K562 (cell line): ENCODE results near the gene RPL19. TPM values are rescaled to one million over a fixed set of nuclear protein-coding genes. Genes with fewer than 3 reads are reported as not detected.

Source experiments
- ATAC-seq: fragments of 200-7000 bp; cut with Tn5 transposase; 3 replicates; pipeline ENCODE4 v1.9.1; 2020; ENCODE audit warnings: moderate library complexity
- BruUV-seq: library from RNA; stranded (reverse); fragments of 400-500 nt; replicated peaks from 2 replicates; lab custom pipeline; 2021; lab: Mats Ljungman, UMichigan
- CTCF ChIA-PET: fragments of 300-600 bp; formaldehyde crosslinking; extraction: SDS; loops from one replicate; lab custom pipeline; 2021; ENCODE audit warnings: low intra/inter-chr PET ratio; lab: Yijun Ruan, JAX
- POLR2A ChIA-PET: fragments of 300-600, 350-650 bp; sonication (Branson Sonifier 250); formaldehyde crosslinking; extraction: SDS; loops from one replicate; lab custom pipeline; 2021; ENCODE audit warnings: antibody characterized with exemption, inconsistent platforms; lab: Yijun Ruan, JAX
- DNase-seq, 4 experiments: peaks; one replicate each; pipeline versions ENCODE4 v3.0.0 to v3.0.0-alpha.2; 2011 to 2018; ENCODE audit warnings: low spot score in 3 of 4, mixed read lengths in 3 of 4; ENCODE audit errors: extremely low read depth in 1 of 4
- FAIRE-seq: peaks from 2 replicates; lab custom pipeline; 2011; peaks lifted over from hg19 to GRCh38; lab: Jason Lieb, UNC
- H2AFZ ChIP-seq: 2 replicates; pipeline ENCODE4 v1.6.0; 2011; ENCODE audit warnings: low read depth, low read length, control low read depth, inconsistent platforms
- H3K27ac ChIP-seq: fragments of 200-600 bp; 3 replicates; pipeline ENCODE4 v1.8.0; 2011; ENCODE audit warnings: low read depth, mild to moderate bottlenecking, control low read depth, inconsistent platforms, low read length, moderate library complexity, mixed read lengths; ENCODE audit errors: extremely low read depth
- H3K27me3 ChIP-seq, 2 experiments: fragments of 300-600 bp in 1 of 2; 2 replicates in 1 of 2; 3 replicates in 1 of 2; pipeline versions ENCODE4 v1.6.0 to v1.8.0; 2011; ENCODE audit warnings: inconsistent platforms in 2 of 2, low read length in 2 of 2, mild to moderate bottlenecking in 1 of 2, mixed read lengths in 1 of 2, moderate library complexity in 1 of 2; ENCODE audit not compliant: control insufficient read depth in 2 of 2, insufficient read depth in 2 of 2
- H3K36me3 ChIP-seq: fragments of 300-600 bp; 3 replicates; pipeline ENCODE4 v1.8.0; 2011; ENCODE audit warnings: mild to moderate bottlenecking, low read length, inconsistent platforms; ENCODE audit not compliant: control insufficient read depth, insufficient read depth
- H3K4me1 ChIP-seq, 2 experiments: fragments of 200-600 bp in 1 of 2; replicated peaks in 1 of 2; 2 replicates in 1 of 2; 3 replicates in 1 of 2; pipeline versions ENCODE4 v1.5.1 to v1.8.0; 2011; ENCODE audit warnings: inconsistent platforms in 2 of 2, low read length in 2 of 2, mild to moderate bottlenecking in 1 of 2, mixed read lengths in 1 of 2, moderate library complexity in 1 of 2; ENCODE audit not compliant: control insufficient read depth in 2 of 2, insufficient read depth in 2 of 2
- H3K4me2 ChIP-seq: 2 replicates; pipeline ENCODE4 v1.6.1; 2011; ENCODE audit warnings: low read length, control low read depth, inconsistent platforms, mixed read lengths; ENCODE audit not compliant: insufficient read depth
- H3K4me3 ChIP-seq: fragments of 200-600 bp; sonication (generic), shearing (Covaris generic); 2 replicates; pipeline ENCODE4 v1.5.1; 2016; ENCODE audit warnings: control low read depth, inconsistent platforms
- H3K79me2 ChIP-seq: fragments of 200-600 bp; 3 replicates; pipeline ENCODE4 v1.8.0; 2011; ENCODE audit warnings: low read length, inconsistent platforms; ENCODE audit not compliant: control insufficient read depth, insufficient read depth
- H3K9ac ChIP-seq, 2 experiments: 2 replicates each; pipeline versions ENCODE4 v1.6.0 to v1.6.1; 2011; ENCODE audit warnings: low read depth in 2 of 2, low read length in 2 of 2, control low read depth in 1 of 2, inconsistent platforms in 1 of 2, mild to moderate bottlenecking in 1 of 2, mixed read lengths in 1 of 2; ENCODE audit not compliant: insufficient read depth in 1 of 2
- H3K9me1 ChIP-seq: one replicate; pipeline ENCODE4 v1.6.0; 2011; ENCODE audit warnings: inconsistent platforms, mild to moderate bottlenecking, low read length, moderate library complexity; ENCODE audit not compliant: control insufficient read depth, insufficient read depth
- H3K9me3 ChIP-seq: replicated peaks from 2 replicates; pipeline ENCODE4 v1.5.1; 2011; ENCODE audit warnings: low read depth, low read length, inconsistent platforms; ENCODE audit not compliant: control insufficient read depth, insufficient read depth
- H4K20me1 ChIP-seq: replicated peaks from 2 replicates; pipeline ENCODE4 v1.6.1; 2011; ENCODE audit warnings: low read length, inconsistent platforms, mixed read lengths; ENCODE audit not compliant: control insufficient read depth, insufficient read depth
- CSDE1 ChIP-seq, 2 experiments: fragments of 450-650 bp; IDR thresholded peaks; 2 replicates each; pipeline ENCODE4 v1.6.1; 2016; ENCODE audit warnings: mild to moderate bottlenecking in 1 of 2
- MED1 ChIP-seq: sonication (generic); formaldehyde crosslinking; IDR thresholded peaks from 2 replicates; pipeline ENCODE4 v1.8.1; 2023; ENCODE audit warnings: missing genetic modification reagents, borderline replicate concordance
- TFAP4 ChIP-seq: sonication (generic); formaldehyde crosslinking; IDR thresholded peaks from 2 replicates; pipeline ENCODE4 v1.8.0; 2022; ENCODE audit warnings: missing genetic modification reagents, mild to moderate bottlenecking, moderate library complexity, borderline replicate concordance
- ZNF263 ChIP-seq: sonication (generic); formaldehyde crosslinking; IDR thresholded peaks from 2 replicates; pipeline ENCODE4 v1.8.0; 2022; ENCODE audit warnings: mild to moderate bottlenecking, missing genetic modification reagents, borderline replicate concordance
- WGBS: fragments of 100-300 bp; shearing (Covaris generic); methylation state at CpG from one replicate; pipeline ENCODE4 v1.1.6; 2016; ENCODE audit warnings: low coverage, mixed read lengths; ENCODE audit not compliant: insufficient coverage; ENCODE audit errors: missing lambda C conversion rate; 5-methylcytosine and 5-hydroxymethylcytosine counted together
- in situ Hi-C: fragments of 300-500 bp; cut with MboI; formaldehyde crosslinking; loops from 4 replicates; pipeline ENCODE4 v1.15.0; 2018; ENCODE audit warnings: inconsistent platforms, mixed read lengths
- intact Hi-C: fragments of 100-400 bp; cut with micrococcal nuclease; formaldehyde crosslinking; loops from 2 replicates; pipeline ENCODE4 v1.14.2; 2022
- polyA plus RNA-seq, 8 experiments: library from polyadenylated mRNA; depleted of rRNA in 4 of 8; stranded (reverse) in 5 of 8; unstranded in 3 of 8; fragments of >200 nt; fragmentation: Nextera tagmentation in 2 of 8; fragmentation: Illumina TruSeq in 1 of 8; extraction: Ambion mirVana in 2 of 8; extraction: Trizol in 1 of 8; gene quantifications; 2 replicates each; pipeline versions ENCODE4 v1.2.1 to v1.2.3, GENCODE V29; 2011 to 2014; ENCODE audit warnings: inconsistent platforms in 1 of 8, missing spikeins in 1 of 8
- total RNA-seq, 7 experiments: library from RNA; depleted of rRNA in 6 of 7; stranded (reverse); fragments of >200 nt in 6 of 7; fragmentation: Illumina TruSeq in 2 of 7; extraction: Trizol in 2 of 7; gene quantifications; 2 replicates each; pipeline versions ENCODE4 v1.2.1 to v1.2.3, GENCODE V29; 2011 to 2021; ENCODE audit warnings: low replicate concordance in 1 of 7

RPL19 gene
- total and polyA plus RNA-seq, 9 of the 15 experiments (the other 6 are each of a cell fraction or from before 2014, with no cell fraction given) = 2,263 to 4,614 (median 3,727) TPM

- DNase-seq = no peak
- H3K27ac ChIP-seq = no peak overlapping the region
- 0 out of 4 replicates have a peak overlapping the region, but pooled peaks of 1 of the 2 experiments have one; percentile 39 for H3K9ac ChIP-seq
- no peak overlapping the region for H3K4me2 ChIP-seq
- no peak overlapping the region for H3K4me3 ChIP-seq
- H4K20me1 ChIP-seq = peaks cover 4% of the 10 kb centered on the region; the same call in 1 of the 2 replicates
- in situ Hi-C loops (no loop called here), intact Hi-C loops (loop anchor here (10.0 kb wide), 1 partner anchor 88 kb away; the partner anchor contains the start of gene PLXDC1)
- no TSS peak for BruUV-seq
- WGBS = 45% methylated on average over 8 of the region's 8 CpGs
- CTCF ChIA-PET = no interaction called here
- no peaks in the 10 kb centered on the region for H3K36me3 ChIP-seq
- no peak overlapping the region for H2AFZ ChIP-seq
- POLR2A ChIA-PET = interaction anchor here (0.7 to 1.3 kb wide), 2 partner anchors 36 to 89 kb away, joined by 3 read pairs; no protein-coding TSS in a partner anchor
- peaks cover 0 to 6% of the 10 kb centered on the region in 2 experiments; a peak in 2 of 5 replicates for H3K27me3 ChIP-seq
- no peak for ATAC-seq
- FAIRE-seq = no peak
- no peaks in the 10 kb centered on the region for H3K9me1 ChIP-seq
- H3K4me1 ChIP-seq = peaks cover 2 to 14% of the 10 kb centered on the region in 2 experiments; a peak in 4 of 5 replicates
- H3K9me3 ChIP-seq = no peaks in the 10 kb centered on the region
- no peak for TF ChIP-seq MED1 (CRISPR knock-in tag)
- H3K79me2 ChIP-seq = no peaks in the 10 kb centered on the region
These were observed 43.1 kb downstream of the RPL19 start for GRCh38 chr17:39243155-39243554.

- ChIA-PET POLR2A (interaction anchor here (0.6 to 1.5 kb wide), 13 partner anchors 9 to 583 kb away, joined by 3 to 8 read pairs (median 3); partner anchors contain the start of gene RPL19), CTCF (interaction anchor here (0.5 to 1.8 kb wide), 4 partner anchors 8 to 326 kb away, joined by 3 to 21 read pairs (median 10); no protein-coding TSS in a partner anchor)
- Histone ChIP-seq H3K4me3 (no peak overlapping the region), H3K4me2 (no peak overlapping the region), H3K79me2 (no peaks in the 10 kb centered on the region), H3K4me1 (peaks cover 2 to 14% of the 10 kb centered on the region in 2 experiments; a peak in 4 of 5 replicates), H3K36me3 (no peaks in the 10 kb centered on the region), H3K9me1 (no peaks in the 10 kb centered on the region), H4K20me1 (peaks cover 4% of the 10 kb centered on the region; the same call in 1 of the 2 replicates), H3K9ac (peak overlapping the region in 1 of 2 experiments; percentile 49; a peak in 2 of 4 replicates), H3K27me3 (no peaks in the 10 kb centered on the region), H2AFZ (peak overlapping the region; percentile 32; the same call in 1 of the 2 replicates), H3K9me3 (no peaks in the 10 kb centered on the region), H3K27ac (no peak overlapping the region)
- in situ Hi-C loops = no loop called here
- TF ChIP-seq TFAP4 (CRISPR knock-in tag) = 0 out of 2 replicates have a peak, but pooled peaks have one; percentile 1
- TF ChIP-seq CSDE1 (IDR thresholded peaks at IDR 0.05) = no peak
- peak; percentile 64 for TF ChIP-seq ZNF263
- WGBS = 47% methylated on average over 11 of the region's 11 CpGs
- DNase-seq (no peak), ATAC-seq (no peak; the same call in 2 of the 3 replicates), FAIRE-seq (no peak)
- intact Hi-C loops = loop anchor here (1.0 to 10.0 kb wide), 2 partner anchors 37 to 89 kb away; partner anchors contain the start of gene PLXDC1
- BruUV-seq = no TSS peak
These were observed 44.0 kb downstream of the RPL19 start for GRCh38 chr17:39244016-39244599.
